Measurements from ENCODE around the gene EEF2K. TPM values are rescaled to one million over a fixed set of nuclear protein-coding genes. Genes with fewer than 3 reads are reported as not detected.

The EEF2K gene
- total RNA-seq, 5 donors from 2014 or later (not counting 1 experiment from before 2014, with no cell fraction given), result 15.5 to 21.5 (median 21.0) TPM

DNA sequence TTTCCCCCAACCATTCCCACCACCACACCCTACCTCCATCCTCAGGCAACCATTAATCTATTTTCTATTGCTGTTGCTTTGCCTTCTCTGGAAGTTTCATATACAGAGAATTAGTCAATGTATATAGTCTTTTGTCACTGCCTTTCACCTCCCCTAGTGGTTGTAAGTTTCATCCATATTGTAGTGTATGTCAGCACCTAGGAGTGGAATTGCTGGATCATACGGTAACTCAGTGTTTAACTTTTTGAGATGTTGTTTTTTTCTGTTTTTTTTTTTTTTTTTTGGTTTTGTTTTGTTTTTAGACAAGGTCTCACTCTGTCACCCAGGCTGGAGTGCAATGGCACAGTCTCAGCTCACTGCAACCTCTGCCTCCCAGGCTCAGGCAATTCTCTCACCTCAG lies 16.9 kb downstream of the EEF2K start:
- no peaks in the 10 kb centered on the region for H3K27me3 ChIP-seq (replicated peaks in 1 of 2; ENCODE audit: control insufficient read depth in 2 of 2, extremely low read depth in 1 of 2, insufficient read depth in 2 of 2, low read length in 1 of 2)
- POLR2A ChIA-PET, result no interaction called here
- CTCF ChIA-PET, result no interaction called here
- H3K27ac ChIP-seq (ENCODE audit: low read length), result no peak overlapping the region
- no CpG with 5 or more reads among the region's 1 CpG for WGBS (ENCODE audit: insufficient coverage)
- no peaks in the 10 kb centered on the region for H3K4me1 ChIP-seq (ENCODE audit: control insufficient read depth in 1 of 2, extremely low read depth in 1 of 2, insufficient read depth in 2 of 2, low read length in 2 of 2)
- H3K4me1 Mint-ChIP-seq, result no peaks in the 10 kb centered on the region
- H3K36me3 Mint-ChIP-seq, result no peaks in the 10 kb centered on the region
- H3K27me3 Mint-ChIP-seq, result no peaks in the 10 kb centered on the region
- H3K27ac Mint-ChIP-seq, result no peak overlapping the region
- no peak for DNase-seq
- H3K9me3 ChIP-seq, result no peaks in the 10 kb centered on the region
- no peak for ATAC-seq (replicated peaks in 1 of 4)
- H3K4me3 Mint-ChIP-seq, result no peak overlapping the region
- peaks cover 6 to 13% of the 10 kb centered on the region in 2 donors for H3K36me3 ChIP-seq (ENCODE audit: control insufficient read depth in 2 of 2, extremely low read depth in 1 of 2, insufficient read depth in 1 of 2, low read length in 1 of 2)
- H3K4me3 ChIP-seq (ENCODE audit: control insufficient read depth in 1 of 2, extremely low read depth in 1 of 2, low read length in 1 of 2), result no peak overlapping the region
- H3K9me3 Mint-ChIP-seq, result no peaks in the 10 kb centered on the region

DNA sequence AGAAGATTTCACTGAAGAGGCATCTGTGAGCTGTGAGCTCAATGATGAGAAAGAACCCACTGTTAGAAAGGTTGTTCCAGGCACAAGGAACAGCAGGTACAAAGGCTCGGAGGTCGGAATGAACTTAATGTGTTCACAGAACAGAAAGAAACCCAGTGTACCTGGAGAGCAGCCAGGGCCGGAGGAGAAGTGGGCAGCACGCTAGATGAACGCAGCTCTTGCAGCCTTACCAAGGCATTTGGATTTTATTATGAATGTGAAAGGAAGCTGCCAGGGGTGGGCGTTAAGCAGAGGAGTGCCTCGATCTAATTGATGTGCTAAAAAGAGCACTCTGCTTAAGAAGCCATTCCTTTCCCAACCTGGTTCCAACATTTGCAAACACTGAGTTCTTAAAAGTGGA lies 19.0 kb downstream of the EEF2K start:
- Histone ChIP-seq H3K36me3 (ENCODE audit: control insufficient read depth in 2 of 2, extremely low read depth in 1 of 2, insufficient read depth in 1 of 2, low read length in 1 of 2) (peaks cover 6 to 15% of the 10 kb centered on the region in 2 donors), H3K27me3 (replicated peaks in 1 of 2; ENCODE audit: control insufficient read depth in 2 of 2, extremely low read depth in 1 of 2, insufficient read depth in 2 of 2, low read length in 1 of 2) (no peaks in the 10 kb centered on the region), H3K27ac (ENCODE audit: low read length) (no peak overlapping the region), H3K9me3 (no peaks in the 10 kb centered on the region), H3K4me3 (ENCODE audit: control insufficient read depth in 1 of 2, extremely low read depth in 1 of 2, low read length in 1 of 2) (no peak overlapping the region), H3K4me1 (ENCODE audit: control insufficient read depth in 1 of 2, extremely low read depth in 1 of 2, insufficient read depth in 2 of 2, low read length in 2 of 2) (no peaks in the 10 kb centered on the region)
- POLR2A ChIA-PET, result no interaction called here
- Mint-ChIP-seq H3K27me3 (no peaks in the 10 kb centered on the region), H3K27ac (no peak overlapping the region), H3K36me3 (peaks cover 11% of the 10 kb centered on the region), H3K4me1 (no peaks in the 10 kb centered on the region), H3K9me3 (no peaks in the 10 kb centered on the region), H3K4me3 (no peak overlapping the region)
- DNase-seq, result no peak
- CTCF ChIA-PET, result interaction anchor here in 1 of 2 donors (0.9 to 1.0 kb wide), 2 partner anchors 16 to 19 kb away, joined by 3 to 4 read pairs; partner anchors contain the start of gene EEF2K
- no peak for ATAC-seq (replicated peaks in 1 of 4)
- WGBS (ENCODE audit: insufficient coverage), result 93% methylated on average over 5 of the region's 7 CpGs

DNA sequence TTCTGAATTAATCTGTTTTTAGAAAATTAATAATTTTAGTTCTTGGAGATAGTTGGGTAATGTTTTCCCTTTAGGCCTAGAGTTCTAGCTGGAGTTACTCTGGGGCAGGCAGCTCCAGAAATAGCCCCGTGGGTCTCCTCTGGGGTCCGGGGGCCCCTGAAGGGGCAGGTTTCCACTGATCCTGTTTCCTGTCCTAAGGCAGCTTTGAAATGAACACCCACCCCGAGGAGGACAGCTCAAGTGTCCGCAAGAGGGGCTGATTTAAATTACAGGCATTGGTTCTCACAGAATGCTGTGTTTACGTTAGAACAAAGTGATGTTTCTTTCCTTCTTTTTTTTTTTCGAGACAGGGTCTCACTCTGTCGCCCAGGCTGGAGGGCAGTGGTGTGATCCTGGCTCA lies 23.8 kb downstream of the EEF2K start:
- H3K4me1 Mint-ChIP-seq, result no peaks in the 10 kb centered on the region
- ATAC-seq (replicated peaks in 1 of 4), result no peak
- H3K36me3 Mint-ChIP-seq, result peaks cover 22% of the 10 kb centered on the region
- ChIA-PET POLR2A (interaction anchor here in 1 of 2 donors (0.7 kb wide), 2 partner anchors 12 to 24 kb away, joined by 3 read pairs; no protein-coding TSS in a partner anchor), CTCF (no interaction called here)
- H3K9me3 Mint-ChIP-seq, result no peaks in the 10 kb centered on the region
- Histone ChIP-seq H3K9me3 (no peaks in the 10 kb centered on the region), H3K4me3 (ENCODE audit: control insufficient read depth in 1 of 2, extremely low read depth in 1 of 2, low read length in 1 of 2) (no peak overlapping the region), H3K36me3 (ENCODE audit: control insufficient read depth in 2 of 2, extremely low read depth in 1 of 2, insufficient read depth in 1 of 2, low read length in 1 of 2) (peaks cover 6 to 20% of the 10 kb centered on the region in 2 donors), H3K27me3 (replicated peaks in 1 of 2; ENCODE audit: control insufficient read depth in 2 of 2, extremely low read depth in 1 of 2, insufficient read depth in 2 of 2, low read length in 1 of 2) (no peaks in the 10 kb centered on the region), H3K4me1 (ENCODE audit: control insufficient read depth in 1 of 2, extremely low read depth in 1 of 2, insufficient read depth in 2 of 2, low read length in 2 of 2) (no peaks in the 10 kb centered on the region), H3K27ac (ENCODE audit: low read length) (no peak overlapping the region)
- WGBS (ENCODE audit: insufficient coverage), result 85% methylated on average over 5 of the region's 7 CpGs
- no peaks in the 10 kb centered on the region for H3K27me3 Mint-ChIP-seq
- H3K4me3 Mint-ChIP-seq, result no peak overlapping the region
- H3K27ac Mint-ChIP-seq, result no peak overlapping the region
- no peak for DNase-seq

DNA sequence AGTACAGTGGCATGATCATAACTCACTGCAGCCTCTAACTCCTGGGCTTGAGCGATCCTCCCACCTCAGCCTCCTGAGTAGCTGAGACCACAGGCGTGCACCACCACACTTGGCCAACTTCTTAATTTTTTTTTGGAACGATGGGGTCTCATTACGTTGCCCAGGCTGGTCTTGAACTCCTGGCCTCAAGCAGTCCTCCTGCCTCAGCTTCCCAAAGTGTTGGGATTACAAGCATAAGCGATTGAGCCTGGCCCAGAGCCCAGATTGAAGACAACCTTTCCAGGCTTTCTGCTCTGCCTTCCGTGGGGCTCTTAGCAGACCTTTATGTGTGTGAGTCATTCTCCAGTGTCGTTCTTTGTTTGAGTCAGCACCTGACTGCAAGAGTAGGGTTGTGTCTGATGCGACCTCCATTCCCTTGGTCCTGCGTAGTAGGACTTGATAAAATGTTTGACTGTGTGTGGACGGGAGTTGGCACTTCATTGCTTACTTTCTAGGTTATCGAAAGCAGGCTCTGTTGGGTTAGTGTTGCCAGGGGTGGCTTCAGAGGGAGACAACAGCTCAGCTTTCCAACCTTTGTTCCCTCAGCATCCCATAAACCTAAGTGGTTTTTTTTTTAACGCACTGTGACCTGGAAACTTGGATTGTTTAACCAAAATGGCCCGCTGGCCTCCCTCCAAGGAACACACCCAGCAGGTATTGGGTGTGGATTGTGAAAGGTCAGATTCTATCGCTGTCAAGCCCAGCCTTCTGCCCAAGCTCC lies 26.4 kb downstream of the EEF2K start:
- Histone ChIP-seq H3K27me3 (replicated peaks in 1 of 2; ENCODE audit: control insufficient read depth in 2 of 2, extremely low read depth in 1 of 2, insufficient read depth in 2 of 2, low read length in 1 of 2) (no peaks in the 10 kb centered on the region), H3K9me3 (no peaks in the 10 kb centered on the region), H3K4me3 (ENCODE audit: control insufficient read depth in 1 of 2, extremely low read depth in 1 of 2, low read length in 1 of 2) (no peak overlapping the region), H3K36me3 (ENCODE audit: control insufficient read depth in 2 of 2, extremely low read depth in 1 of 2, insufficient read depth in 1 of 2, low read length in 1 of 2) (peaks cover 0 to 8% of the 10 kb centered on the region in 2 donors), H3K27ac (ENCODE audit: low read length) (no peak overlapping the region), H3K4me1 (ENCODE audit: control insufficient read depth in 1 of 2, extremely low read depth in 1 of 2, insufficient read depth in 2 of 2, low read length in 2 of 2) (no peaks in the 10 kb centered on the region)
- H3K9me3 Mint-ChIP-seq, result no peaks in the 10 kb centered on the region
- no peak overlapping the region for H3K27ac Mint-ChIP-seq
- no peak overlapping the region for H3K4me3 Mint-ChIP-seq
- ChIA-PET CTCF (interaction anchor here (0.6 to 0.9 kb wide), 3 partner anchors 9 to 161 kb away, joined by 3 to 4 read pairs (median 4); no protein-coding TSS in a partner anchor), POLR2A (interaction anchor here in 1 of 2 donors (0.9 kb wide), 1 partner anchor 25 kb away, joined by 7 read pairs; no protein-coding TSS in a partner anchor)
- peaks cover 22% of the 10 kb centered on the region for H3K36me3 Mint-ChIP-seq
- DNase-seq (no peak), ATAC-seq (replicated peaks in 1 of 4) (no peak)
- H3K27me3 Mint-ChIP-seq, result no peaks in the 10 kb centered on the region
- no peaks in the 10 kb centered on the region for H3K4me1 Mint-ChIP-seq
- 69% methylated on average over 8 of the region's 14 CpGs for WGBS (ENCODE audit: insufficient coverage)

DNA sequence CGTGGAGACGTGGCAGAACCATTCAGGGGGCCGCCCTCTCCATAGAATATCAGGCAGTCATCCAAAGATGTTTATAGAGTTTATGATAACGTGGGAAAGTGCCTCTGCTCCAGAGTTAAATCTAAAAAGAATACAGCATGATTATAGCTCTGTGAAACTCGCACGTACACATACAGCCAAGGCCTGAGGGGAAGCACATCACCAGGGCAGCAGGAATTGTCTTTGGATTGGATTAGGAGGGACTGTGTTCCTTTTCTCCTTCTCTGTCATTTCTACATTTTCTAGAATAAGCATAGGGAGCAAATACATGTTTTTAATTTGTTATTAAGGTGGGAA lies 26.9 kb downstream of the EEF2K start:
- ChIA-PET POLR2A (no interaction called here), CTCF (interaction anchor here in 1 of 2 donors (0.9 kb wide), 1 partner anchor 161 kb away, joined by 3 read pairs; no protein-coding TSS in a partner anchor)
- H3K36me3 Mint-ChIP-seq, result peaks cover 24% of the 10 kb centered on the region
- no peak overlapping the region for H3K27ac ChIP-seq (ENCODE audit: low read length)
- no peaks in the 10 kb centered on the region for H3K4me1 Mint-ChIP-seq
- no peaks in the 10 kb centered on the region for H3K27me3 Mint-ChIP-seq
- no peak for DNase-seq
- ATAC-seq (replicated peaks in 1 of 4), result no peak
- no peaks in the 10 kb centered on the region for H3K27me3 ChIP-seq (replicated peaks in 1 of 2; ENCODE audit: control insufficient read depth in 2 of 2, extremely low read depth in 1 of 2, insufficient read depth in 2 of 2, low read length in 1 of 2)
- no peak overlapping the region for H3K4me3 Mint-ChIP-seq
- WGBS (ENCODE audit: insufficient coverage), result no CpG with 5 or more reads among the region's 6 CpGs
- no peaks in the 10 kb centered on the region for H3K9me3 Mint-ChIP-seq
- no peak overlapping the region for H3K4me3 ChIP-seq (ENCODE audit: control insufficient read depth in 1 of 2, extremely low read depth in 1 of 2, low read length in 1 of 2)
- no peak overlapping the region for H3K27ac Mint-ChIP-seq
- H3K4me1 ChIP-seq (ENCODE audit: control insufficient read depth in 1 of 2, extremely low read depth in 1 of 2, insufficient read depth in 2 of 2, low read length in 2 of 2), result no peaks in the 10 kb centered on the region
- no peaks in the 10 kb centered on the region for H3K9me3 ChIP-seq
- H3K36me3 ChIP-seq (ENCODE audit: control insufficient read depth in 2 of 2, extremely low read depth in 1 of 2, insufficient read depth in 1 of 2, low read length in 1 of 2), result peaks cover 0 to 8% of the 10 kb centered on the region in 2 donors

DNA sequence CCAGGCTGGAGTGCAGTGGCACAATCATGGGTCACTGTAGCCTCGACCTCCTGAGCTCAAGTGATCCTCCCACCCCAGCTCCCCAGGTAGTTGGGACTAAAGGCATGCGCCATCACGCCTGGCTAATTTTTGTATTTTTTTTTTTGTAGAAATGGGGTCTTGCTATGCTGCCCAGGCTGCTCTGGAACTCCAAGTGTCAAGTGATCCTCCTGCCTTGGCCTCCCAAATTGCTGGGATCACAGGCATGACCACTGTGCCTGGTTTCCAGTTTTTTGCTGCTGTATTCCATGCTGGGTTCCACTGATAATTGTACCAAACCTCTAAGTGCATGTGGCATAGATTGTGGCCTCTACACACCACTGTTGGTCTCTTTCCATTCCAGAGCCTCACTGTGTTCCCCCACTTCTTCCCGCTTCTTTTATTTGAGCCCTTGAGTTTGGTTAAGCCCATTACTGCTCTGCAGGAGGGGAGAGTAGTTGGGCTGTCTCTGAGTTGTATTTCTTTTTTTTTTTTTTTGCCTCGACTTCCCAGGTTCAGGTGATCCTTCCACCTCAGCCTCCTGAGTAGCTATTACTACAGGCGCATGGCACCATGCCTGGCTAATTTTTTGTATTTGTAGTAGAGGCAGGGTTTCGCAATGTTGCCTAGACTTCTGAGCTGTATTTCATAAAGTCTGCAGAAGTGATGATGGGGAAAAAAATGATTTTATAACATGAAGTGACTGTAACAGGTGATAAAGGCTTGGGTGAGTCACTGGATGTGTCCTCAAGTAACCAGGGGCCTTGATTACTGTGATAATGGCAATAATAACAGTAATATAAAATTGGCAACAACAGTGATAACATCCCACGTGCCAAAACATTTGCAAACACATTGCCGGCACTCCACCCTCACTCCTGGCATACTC lies 30.0 kb downstream of the EEF2K start:
- ATAC-seq (replicated peaks in 1 of 4), result no peak
- H3K27me3 ChIP-seq (replicated peaks in 1 of 2; ENCODE audit: control insufficient read depth in 2 of 2, extremely low read depth in 1 of 2, insufficient read depth in 2 of 2, low read length in 1 of 2), result no peaks in the 10 kb centered on the region
- peaks cover 0 to 5% of the 10 kb centered on the region in 2 donors for H3K36me3 ChIP-seq (ENCODE audit: control insufficient read depth in 2 of 2, extremely low read depth in 1 of 2, insufficient read depth in 1 of 2, low read length in 1 of 2)
- H3K27ac Mint-ChIP-seq, result no peak overlapping the region
- no peak overlapping the region for H3K27ac ChIP-seq (ENCODE audit: low read length)
- 100% methylated on average over 1 of the region's 9 CpGs for WGBS (ENCODE audit: insufficient coverage)
- peaks cover 11 to 24% of the 10 kb centered on the region in 2 experiments for H3K4me1 ChIP-seq (ENCODE audit: control insufficient read depth in 1 of 2, extremely low read depth in 1 of 2, insufficient read depth in 2 of 2, low read length in 2 of 2)
- H3K4me1 Mint-ChIP-seq, result peaks cover 22 to 28% (median 26%) of the 10 kb centered on the region in 3 donors
- H3K27me3 Mint-ChIP-seq, result no peaks in the 10 kb centered on the region
- H3K36me3 Mint-ChIP-seq, result peaks cover 14% of the 10 kb centered on the region
- no peak overlapping the region for H3K4me3 Mint-ChIP-seq
- no peak for DNase-seq
- no peak overlapping the region for H3K4me3 ChIP-seq (ENCODE audit: control insufficient read depth in 1 of 2, extremely low read depth in 1 of 2, low read length in 1 of 2)
- no peaks in the 10 kb centered on the region for H3K9me3 ChIP-seq
- H3K9me3 Mint-ChIP-seq, result no peaks in the 10 kb centered on the region
- ChIA-PET CTCF (no interaction called here), POLR2A (interaction anchor here in 1 of 2 donors (0.7 kb wide), 1 partner anchor 134 kb away, joined by 9 read pairs; no protein-coding TSS in a partner anchor)
